HL-60 (cell line): ENCODE results near the gene ANTXR1.

Experiments used
- CTCF ChIP-seq: IDR thresholded peaks from one replicate; pipeline ENCODE4 v1.5.1; 2011; ENCODE audit warnings: low read length, control low read depth, inconsistent platforms; ENCODE audit not compliant: insufficient read depth
- GABPA ChIP-seq: IDR thresholded peaks from 2 replicates; pipeline ENCODE4 v1.6.1; 2012; ENCODE audit warnings: low read depth
- POLR2AphosphoS5 ChIP-seq: IDR thresholded peaks from 2 replicates; pipeline ENCODE4 v1.6.1; 2012; ENCODE audit warnings: low read depth

DNA sequence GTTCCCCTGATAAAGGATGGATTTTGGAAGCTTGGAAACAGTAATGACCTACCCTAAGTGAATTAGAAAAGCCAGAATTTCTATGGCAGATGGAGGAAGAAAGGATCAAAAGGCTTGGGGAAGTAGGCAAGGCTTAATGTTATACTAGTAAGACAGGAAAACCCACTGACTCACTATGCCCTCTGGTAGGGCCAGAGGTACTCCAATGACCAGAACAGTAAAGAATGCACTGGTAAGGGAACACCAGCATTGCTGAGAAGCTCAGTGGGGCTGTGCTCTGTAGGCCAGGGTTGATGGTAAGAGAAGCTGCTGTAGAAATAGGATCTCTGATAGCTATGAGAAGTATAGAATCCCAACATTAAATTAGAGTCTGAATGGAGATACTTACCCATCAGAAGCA, 247.7 kb downstream of the ANTXR1 start:
- TF ChIP-seq GABPA (no peak), CTCF (no peak), POLR2AphosphoS5 (no peak)
